ENCODE measurements around the gene GNAS. TPM values are rescaled to one million over a fixed set of nuclear protein-coding genes. Genes with fewer than 3 reads are reported as not detected.
A peak's percentile ranks its signal among the peaks of the same experiment; 100 is the strongest.
"Not testable (repeated sequence)": the region's sequence is repeated elsewhere in the genome, so short reads cannot be mapped to it uniquely, and the experiment has no call there.

The GNAS gene
- total and polyA plus RNA-seq, 7 donors, result 700 to 1,905 (median 1,386) TPM

DNA sequence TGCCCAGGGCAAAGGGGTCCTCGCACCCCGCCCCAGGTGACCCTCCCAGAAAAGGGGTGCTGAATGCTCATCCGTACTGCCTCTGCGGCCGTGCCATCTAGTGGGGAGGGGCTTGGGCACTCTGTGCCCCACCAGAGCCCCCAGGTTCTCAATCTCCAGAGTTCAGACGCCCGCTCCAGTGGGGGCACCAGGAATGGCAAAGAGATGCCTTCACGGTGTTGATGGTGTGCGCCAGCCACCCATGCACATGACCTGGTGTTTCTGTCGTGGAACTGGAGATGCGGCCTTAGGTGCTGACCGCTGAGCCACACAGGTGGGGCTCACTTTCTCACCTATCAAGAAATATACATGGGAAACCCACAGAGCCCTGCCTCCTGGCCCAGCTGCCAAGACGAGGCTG is 32.6 kb upstream of the GNAS start:
- TF ChIP-seq, protein P1, sequence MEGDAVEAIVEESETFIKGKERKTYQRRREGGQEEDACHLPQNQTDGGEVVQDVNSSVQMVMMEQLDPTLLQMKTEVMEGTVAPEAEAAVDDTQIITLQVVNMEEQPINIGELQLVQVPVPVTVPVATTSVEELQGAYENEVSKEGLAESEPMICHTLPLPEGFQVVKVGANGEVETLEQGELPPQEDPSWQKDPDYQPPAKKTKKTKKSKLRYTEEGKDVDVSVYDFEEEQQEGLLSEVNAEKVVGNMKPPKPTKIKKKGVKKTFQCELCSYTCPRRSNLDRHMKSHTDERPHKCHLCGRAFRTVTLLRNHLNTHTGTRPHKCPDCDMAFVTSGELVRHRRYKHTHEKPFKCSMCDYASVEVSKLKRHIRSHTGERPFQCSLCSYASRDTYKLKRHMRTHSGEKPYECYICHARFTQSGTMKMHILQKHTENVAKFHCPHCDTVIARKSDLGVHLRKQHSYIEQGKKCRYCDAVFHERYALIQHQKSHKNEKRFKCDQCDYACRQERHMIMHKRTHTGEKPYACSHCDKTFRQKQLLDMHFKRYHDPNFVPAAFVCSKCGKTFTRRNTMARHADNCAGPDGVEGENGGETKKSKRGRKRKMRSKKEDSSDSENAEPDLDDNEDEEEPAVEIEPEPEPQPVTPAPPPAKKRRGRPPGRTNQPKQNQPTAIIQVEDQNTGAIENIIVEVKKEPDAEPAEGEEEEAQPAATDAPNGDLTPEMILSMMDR (IDR thresholded peaks at IDR 0.05), result no peak
- Histone ChIP-seq H3K27me3 (ENCODE audit: insufficient read depth in 3 of 3, low read length in 2 of 3) (no peaks in the 10 kb centered on the region), H3K4me3 (no peak overlapping the region), H3K27ac (no peak overlapping the region), H3K9me3 (no peaks in the 10 kb centered on the region), H3K36me3 (ENCODE audit: insufficient read depth in 1 of 2, low read depth in 1 of 2) (no peaks in the 10 kb centered on the region), H3K4me1 (peaks cover 14% of the 10 kb centered on the region)
- intact Hi-C loops (cut with DNase I), result no loop called here
- ATAC-seq (no peak), DNase-seq (no peak)
- 96 to 98% (median 97%) methylated on average over 13 of the region's 13 CpGs for WGBS, 3 donors

DNA sequence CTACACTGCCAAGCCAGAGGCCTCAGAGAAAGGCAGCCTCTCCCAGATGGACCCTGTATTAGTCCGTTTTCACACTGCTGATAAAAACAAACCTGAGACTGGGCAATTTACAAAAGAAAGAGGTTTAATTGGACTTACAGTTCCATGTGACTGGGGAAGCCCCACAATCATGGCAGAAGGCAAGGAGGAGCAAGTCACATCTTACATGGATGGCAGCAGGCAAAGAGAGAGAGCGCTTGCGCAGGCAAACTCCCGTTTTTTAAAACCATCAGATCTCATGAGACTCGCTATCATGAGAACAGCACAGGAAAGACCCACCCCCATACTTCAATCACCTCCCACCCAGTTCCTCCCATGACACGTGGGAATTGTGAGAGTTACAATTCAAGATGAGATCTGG is 32.0 kb upstream of the GNAS start:
- H3K4me1 ChIP-seq, result peaks cover 16% of the 10 kb centered on the region
- intact Hi-C loops (cut with DNase I), result not testable (repeated sequence)
- WGBS, 3 donors, result 91 to 97% (median 92%) methylated on average over 6 of the region's 6 CpGs

DNA sequence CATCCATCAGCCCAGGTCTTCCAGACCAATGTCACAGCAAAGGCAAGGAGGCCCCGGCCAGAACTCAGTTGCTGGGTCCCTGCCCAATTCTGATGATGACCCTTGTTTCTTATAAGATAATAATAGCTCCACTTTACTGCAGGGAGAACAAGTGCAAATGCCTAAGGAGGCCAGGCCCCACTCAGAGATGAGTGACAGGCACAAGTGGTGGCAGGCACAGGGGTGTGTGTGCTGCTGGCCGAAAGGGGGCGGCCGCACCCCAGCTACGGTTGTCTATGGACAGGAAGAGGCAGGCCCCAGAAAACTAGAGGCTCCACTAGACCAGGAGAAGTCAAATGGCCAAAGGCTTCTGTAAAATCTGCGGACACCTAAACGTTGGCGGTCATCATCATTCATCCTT is 30.4 kb upstream of the GNAS start:
- Histone ChIP-seq H3K4me3 (no peak overlapping the region), H3K27me3 (ENCODE audit: insufficient read depth in 3 of 3, low read length in 2 of 3) (no peaks in the 10 kb centered on the region), H3K36me3 (ENCODE audit: insufficient read depth in 1 of 2, low read depth in 1 of 2) (no peaks in the 10 kb centered on the region), H3K27ac (no peak overlapping the region), H3K4me1 (peaks cover 23% of the 10 kb centered on the region), H3K9me3 (no peaks in the 10 kb centered on the region)
- DNase-seq (peak in 1 of 2 donors; percentile 83), ATAC-seq (peak; percentile 79 to 93 (median 86))
- 44 to 45% (median 45%) methylated on average over 8 of the region's 8 CpGs for WGBS, 3 donors
- TF ChIP-seq, protein P1 (IDR thresholded peaks at IDR 0.05), result peak; percentile 35
- intact Hi-C loops (cut with DNase I), result no loop called here

More for the DNA sequence above, 32.0 kb upstream of the GNAS start:
- not testable (repeated sequence) for H3K27me3 ChIP-seq (ENCODE audit: insufficient read depth in 3 of 3, low read length in 2 of 3); H3K4me3 ChIP-seq; H3K27ac ChIP-seq; DNase-seq; ATAC-seq; H3K36me3 ChIP-seq (ENCODE audit: insufficient read depth in 1 of 2, low read depth in 1 of 2); H3K9me3 ChIP-seq

DNA sequence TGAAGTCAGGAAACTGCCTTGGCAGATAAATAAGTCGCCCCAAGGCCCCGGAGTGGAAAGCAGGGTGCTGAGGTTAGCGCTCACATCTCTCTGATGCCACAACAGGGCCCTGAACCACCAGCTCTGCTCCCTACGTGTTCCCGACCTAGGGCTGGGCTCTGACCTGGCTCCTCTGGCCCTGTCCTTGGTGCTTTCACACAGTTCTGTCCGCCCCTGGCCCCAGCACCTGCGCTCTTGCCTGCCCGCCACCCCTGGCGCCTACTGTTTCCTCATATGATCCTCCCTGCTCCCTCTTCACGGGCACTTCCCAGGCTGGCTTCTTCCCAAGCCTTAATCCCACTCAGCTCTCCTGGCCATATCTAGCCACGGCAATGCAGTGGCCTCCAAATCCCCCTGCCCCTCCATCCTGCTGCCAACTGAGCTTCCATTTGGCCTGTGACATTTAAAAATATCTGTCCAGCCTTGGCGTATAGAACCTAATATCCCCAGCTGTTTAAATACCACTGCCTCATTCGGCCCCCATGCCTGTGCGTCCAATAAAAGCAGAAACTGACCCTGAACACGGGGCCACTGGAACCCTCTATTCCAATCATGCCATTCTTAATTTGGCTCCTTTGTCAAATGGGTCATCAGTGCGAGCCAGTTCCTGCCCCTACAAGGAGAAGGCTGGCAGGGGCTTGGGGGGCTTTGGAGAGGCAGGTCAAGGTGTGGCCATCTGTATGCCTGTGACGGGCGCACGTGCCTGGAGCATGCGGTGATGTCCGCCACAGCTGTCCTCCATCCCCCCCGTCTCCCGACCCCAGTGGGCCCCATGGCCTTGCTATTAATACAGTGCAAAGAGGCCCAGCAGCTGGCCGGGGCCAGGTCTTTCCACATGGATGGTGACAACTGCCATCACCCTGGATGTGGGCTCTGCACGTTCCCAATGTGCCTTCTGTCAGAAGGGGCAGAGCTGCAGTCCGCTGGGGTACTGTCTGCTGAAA is 29.5 kb upstream of the GNAS start:
- peaks cover 32% of the 10 kb centered on the region for H3K4me1 ChIP-seq
- no peak for DNase-seq

DNA sequence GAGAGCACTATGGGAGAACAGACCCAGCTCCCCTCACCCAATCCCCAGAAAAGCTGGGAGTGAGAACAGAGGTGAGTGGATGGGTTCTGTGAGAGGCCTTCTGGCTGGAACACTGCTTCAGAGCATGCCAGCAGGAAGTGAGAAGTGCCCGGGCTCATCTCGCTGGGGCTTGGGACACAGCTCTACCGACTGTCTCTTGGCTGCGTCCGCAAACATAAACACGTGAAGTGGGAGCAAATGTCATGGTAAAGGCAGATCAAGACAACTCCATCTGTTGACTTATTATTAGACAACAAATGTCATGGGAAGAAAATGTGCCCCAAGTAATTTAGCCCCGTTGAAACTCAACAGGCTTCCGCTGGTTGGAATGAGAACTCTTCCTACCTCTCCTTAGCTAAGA is 27.7 kb upstream of the GNAS start:
- intact Hi-C loops (cut with DNase I), result no loop called here
- no peaks in the 10 kb centered on the region for H3K36me3 ChIP-seq (ENCODE audit: insufficient read depth in 1 of 2, low read depth in 1 of 2)
- no peak overlapping the region for H3K4me3 ChIP-seq
- no peaks in the 10 kb centered on the region for H3K27me3 ChIP-seq (ENCODE audit: insufficient read depth in 3 of 3, low read length in 2 of 3)
- DNase-seq (peak in 1 of 2 donors; percentile 75), ATAC-seq (peak; percentile 34 to 79 (median 69))
- peaks cover 43% of the 10 kb centered on the region for H3K4me1 ChIP-seq
- H3K27ac ChIP-seq, result peak overlapping the region; percentile 57
- TF ChIP-seq, protein P1 (IDR thresholded peaks at IDR 0.05), result no peak
- no peaks in the 10 kb centered on the region for H3K9me3 ChIP-seq
- 32 to 44% (median 33%) methylated on average over 8 of the region's 8 CpGs for WGBS, 3 donors

More for the DNA sequence above, 29.5 kb upstream of the GNAS start:
- 55 to 74% (median 59%) methylated on average over 26 of the region's 26 CpGs for WGBS, 3 donors
- intact Hi-C loops (cut with DNase I), result no loop called here
- Histone ChIP-seq H3K36me3 (ENCODE audit: insufficient read depth in 1 of 2, low read depth in 1 of 2) (no peaks in the 10 kb centered on the region), H3K9me3 (no peaks in the 10 kb centered on the region), H3K27ac (no peak overlapping the region), H3K4me3 (no peak overlapping the region), H3K27me3 (ENCODE audit: insufficient read depth in 3 of 3, low read length in 2 of 3) (no peaks in the 10 kb centered on the region)
- peak in 3 of 4 donors; percentile 25 to 51 (median 37) for ATAC-seq
- TF ChIP-seq, protein P1 (IDR thresholded peaks at IDR 0.05), result no peak

Measured in psoas muscle (tissue), 8 donors.